GM21528 (cell line): ENCODE results near the gene CHST5.

Experiments
- ATAC-seq: cut with Tn5 transposase; IDR thresholded peaks from one replicate; pipeline ENCODE4 v1.9.1; 2021; ENCODE audit warnings: mild to moderate bottlenecking, moderate library complexity; ENCODE audit not compliant: unreplicated experiment, low FRiP score

The CHST5 gene

DNA sequence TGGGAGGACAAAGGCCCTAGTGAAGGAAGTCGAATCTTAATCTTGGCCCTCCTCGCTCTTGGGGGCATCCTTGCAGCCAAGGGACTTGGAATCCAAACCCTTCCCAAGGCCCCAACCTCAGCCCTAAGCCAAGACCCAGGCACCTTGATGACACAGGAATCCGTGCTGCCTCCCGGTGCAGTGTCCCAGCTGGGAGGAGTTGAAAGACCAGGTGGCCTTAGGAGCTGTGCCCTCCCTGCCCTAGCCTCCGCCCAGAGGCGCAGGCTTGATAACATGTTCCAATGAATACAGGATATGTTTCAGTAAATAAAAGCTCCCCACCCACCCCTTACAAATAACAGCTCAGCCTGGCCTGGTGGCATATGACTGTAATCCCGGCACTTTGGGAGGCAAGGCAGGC, at the start of gene CHST5:
Gene CHST5, minus strand, starts transcription at position 208 of the 400 bp plus-strand sequence. CDS start 5,724 bp downstream, outside the sequence.
- no peak for ATAC-seq

DNA sequence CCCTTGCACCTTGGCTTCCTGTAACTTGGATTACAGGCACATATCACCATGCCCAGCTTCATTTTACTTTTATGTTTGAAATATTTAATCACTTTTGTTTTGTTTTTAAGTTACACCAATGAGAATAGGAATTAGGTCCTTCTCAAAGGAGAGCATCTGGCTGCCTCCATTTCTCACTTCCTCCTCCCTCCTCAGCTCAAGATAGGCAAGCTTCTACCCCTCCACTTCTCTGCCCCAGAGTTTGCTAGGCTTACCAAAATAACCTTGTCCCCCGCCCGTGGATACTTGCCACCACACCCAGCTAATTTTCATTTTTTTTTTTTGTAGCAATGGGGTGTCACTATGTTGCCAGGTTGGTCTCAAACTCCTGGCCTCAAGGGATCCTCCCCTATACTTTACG, 48.2 kb upstream of the CHST5 start:
- peak; percentile 70 for ATAC-seq

DNA sequence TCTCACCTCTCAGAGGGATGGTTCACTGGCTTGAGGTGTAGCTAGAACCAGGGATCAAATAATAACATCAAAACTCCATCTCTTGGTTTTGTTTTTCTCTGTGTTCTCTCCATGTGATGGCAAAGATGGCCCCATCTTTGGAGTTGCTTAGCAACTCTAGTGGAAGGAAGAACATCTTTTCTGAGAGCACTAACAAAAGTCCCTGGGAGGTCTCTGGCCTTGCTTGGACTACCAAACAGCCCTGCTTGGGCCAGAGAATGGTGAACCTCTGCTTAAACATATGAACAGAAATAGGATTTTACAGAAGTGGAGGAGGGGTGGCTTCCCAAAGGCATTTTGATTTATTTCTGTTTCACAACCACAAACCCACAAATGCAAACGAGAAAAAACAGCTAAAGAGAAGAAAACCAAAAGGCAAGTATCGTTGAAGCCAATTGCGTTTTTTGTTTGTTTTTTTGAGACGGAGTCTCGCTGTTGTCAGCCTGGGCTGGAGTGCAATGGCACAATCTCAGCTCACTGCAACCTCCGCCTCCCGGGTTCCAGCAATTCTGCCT, 43.5 kb upstream of the CHST5 start:
- no peak for ATAC-seq

DNA sequence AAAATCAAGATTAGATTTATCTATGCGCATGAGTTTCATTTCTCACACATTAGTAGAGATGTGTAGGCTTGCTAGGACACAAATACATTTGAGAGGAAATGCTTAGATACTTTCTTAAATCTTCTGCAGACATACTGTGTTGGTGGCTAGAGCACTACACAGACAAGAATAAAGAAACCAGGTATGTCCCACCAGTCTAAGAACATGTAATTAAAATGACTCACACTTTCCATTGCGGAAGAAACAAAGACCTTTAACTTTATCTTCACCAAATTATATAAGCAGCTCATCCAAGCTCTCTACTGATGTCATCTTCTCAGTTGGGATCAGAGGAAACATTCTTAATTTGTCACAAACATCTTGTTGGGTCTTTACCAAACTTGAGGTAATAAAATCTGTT, 42.8 kb upstream of the CHST5 start:
- ATAC-seq = no peak

DNA sequence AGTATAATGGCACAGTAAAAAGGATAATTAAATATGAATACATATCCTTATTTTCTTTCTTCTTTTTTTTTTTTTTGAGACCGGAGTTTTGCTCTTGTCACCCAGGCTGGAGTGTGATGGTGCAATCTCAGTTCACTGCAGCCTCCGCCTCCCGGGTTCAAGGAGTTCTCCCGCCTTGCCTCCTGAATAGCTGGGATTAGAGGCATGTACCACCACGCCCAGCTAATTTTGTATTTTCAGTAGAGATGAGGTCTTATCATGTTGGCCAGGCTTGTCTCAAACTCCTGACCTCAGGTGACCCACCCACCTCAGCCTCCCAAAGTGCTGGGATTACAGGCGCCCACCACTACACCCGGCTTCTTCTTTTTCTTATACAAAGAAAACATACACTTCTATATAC, 42.3 kb upstream of the CHST5 start:
- ATAC-seq = no peak

DNA sequence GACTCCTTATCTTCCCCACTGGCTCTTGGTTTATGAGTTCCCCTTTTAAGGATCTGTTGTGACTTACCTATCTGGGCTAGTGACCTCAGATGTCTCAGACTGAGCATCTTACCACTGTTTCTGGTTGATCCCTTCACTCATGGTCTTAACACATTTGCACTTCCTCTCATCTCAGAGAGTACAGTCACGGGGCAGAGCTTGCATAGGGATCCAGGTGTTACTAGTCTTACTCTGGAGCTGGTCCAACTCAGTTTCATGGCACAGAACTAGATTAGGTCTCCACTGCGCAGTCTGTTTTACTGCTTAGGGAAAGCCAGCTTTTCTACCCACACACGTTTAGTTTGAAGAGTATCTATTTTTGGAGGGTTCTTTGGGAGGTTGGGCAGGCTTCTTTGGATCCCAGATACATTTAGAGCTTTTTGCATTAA, 40.5 kb upstream of the CHST5 start:
- ATAC-seq = peak; percentile 49

DNA sequence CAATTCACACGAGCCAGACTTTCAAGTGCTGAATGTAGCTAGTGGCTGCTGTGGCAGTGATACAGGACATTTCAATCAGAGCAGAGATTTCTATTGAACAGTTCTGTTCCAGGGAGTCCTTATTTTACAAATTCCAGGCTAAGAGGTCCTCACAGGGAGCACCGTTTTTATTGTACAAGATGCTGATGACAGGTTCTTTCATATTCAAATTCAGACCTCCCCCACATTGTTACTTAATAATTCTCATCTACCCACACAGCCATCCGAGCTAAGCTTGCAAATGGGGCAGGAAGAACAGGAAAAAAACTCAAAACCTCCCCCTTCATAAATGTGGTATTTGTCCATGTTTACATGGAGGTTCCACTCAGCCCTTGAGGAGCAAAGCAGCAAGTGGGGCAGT, 40.0 kb upstream of the CHST5 start:
- ATAC-seq = no peak

DNA sequence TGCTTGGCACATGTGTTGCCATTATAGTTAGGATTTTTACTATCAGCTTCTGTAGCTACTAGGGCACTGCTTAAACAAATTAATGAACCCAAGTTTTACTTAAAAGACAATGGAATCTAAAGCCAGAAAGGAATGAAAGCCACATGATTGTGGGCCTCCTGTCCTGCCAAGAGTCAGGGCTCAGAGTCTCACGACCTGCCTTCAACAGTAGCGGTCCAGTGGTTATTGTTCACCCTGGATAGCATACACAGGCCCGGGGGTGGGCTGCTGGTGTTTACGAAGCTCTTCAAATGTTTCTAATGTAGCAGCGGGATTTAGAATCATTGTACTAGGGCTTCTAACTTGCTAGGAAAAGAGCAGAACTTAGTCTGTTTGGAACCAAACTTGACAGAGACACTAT, 38.0 kb upstream of the CHST5 start:
- no peak for ATAC-seq

DNA sequence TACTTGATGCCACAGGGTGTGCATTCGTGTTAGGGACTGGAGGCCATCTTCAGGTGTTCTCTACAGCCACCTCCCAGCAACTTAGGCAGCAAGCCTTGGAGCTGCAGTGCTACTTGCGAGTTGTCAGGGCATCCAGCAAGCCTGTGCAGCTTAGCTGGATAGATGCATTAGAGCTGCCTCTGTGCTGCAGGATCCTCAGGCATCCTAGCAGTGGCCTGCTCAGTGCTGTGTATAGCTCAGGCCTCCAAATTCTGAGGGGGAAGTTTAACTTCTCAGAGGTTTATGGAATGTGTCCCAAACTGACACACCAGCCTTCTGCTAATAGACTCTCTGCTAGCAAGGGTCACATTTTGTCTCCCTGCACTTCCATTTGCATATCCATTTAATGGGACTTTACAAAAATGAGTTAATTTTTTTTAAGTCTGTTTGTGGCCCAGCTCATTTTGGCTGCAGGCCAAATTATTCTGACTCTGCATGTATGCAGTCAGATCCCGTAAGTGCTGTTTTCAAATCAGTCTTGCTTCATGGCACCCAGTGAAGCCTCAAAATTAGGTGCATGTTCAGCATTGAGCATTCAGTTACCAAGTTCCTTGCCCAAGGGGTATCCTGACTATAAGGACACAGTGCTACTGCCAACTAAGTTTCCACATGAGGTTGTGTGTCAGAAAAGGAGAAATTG, 37.1 kb upstream of the CHST5 start:
- no peak for ATAC-seq

DNA sequence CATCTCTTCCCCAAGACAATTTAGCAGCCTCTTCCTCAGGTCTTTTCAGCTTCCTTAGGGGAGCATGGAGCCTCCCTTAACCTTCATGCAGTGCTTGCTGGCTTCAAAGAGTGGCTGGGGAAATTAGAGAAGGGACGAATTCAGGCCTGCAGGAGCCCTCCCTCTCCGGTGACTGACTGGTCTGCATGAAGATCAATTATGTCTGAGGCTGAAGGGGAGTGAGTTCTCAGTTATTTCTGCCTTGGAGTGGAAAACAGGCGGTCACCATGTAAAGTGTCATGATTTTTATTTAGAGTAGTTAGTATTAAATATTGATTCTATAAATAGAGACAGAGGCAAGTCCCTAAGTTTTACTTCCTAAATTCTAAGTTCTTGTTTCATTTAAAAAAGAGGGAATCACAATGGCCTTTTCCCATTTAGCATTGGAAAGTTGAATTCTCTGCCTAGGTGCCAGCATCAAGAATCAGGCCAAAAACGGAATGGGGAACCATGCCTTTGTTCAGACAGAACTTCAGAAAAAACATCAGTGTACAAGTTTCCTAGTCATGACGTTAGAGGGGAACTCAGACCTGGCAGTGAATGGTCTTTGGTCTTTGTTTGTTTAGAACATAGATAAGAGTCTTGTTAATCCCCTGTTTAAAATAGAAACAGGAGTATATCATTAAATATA, 34.6 kb upstream of the CHST5 start:
- no peak for ATAC-seq

DNA sequence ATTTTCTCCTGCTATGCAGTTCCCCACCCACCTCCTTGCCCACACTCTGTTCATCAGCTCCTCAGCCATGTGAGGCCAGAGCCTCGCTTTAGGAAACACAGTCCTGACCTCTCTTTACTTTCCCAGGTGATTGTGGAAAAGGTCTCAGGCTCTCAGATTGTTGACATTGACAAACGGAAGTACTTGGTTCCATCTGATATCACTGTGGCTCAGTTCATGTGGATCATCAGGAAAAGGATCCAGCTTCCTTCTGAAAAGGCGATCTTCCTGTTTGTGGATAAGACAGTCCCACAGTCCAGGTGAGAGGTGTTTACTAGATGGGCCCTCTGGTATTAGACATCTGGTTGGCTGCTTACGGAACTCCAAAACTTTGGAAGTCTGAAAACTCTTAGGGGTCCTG, 32.0 kb upstream of the CHST5 start:
- ATAC-seq = no peak

DNA sequence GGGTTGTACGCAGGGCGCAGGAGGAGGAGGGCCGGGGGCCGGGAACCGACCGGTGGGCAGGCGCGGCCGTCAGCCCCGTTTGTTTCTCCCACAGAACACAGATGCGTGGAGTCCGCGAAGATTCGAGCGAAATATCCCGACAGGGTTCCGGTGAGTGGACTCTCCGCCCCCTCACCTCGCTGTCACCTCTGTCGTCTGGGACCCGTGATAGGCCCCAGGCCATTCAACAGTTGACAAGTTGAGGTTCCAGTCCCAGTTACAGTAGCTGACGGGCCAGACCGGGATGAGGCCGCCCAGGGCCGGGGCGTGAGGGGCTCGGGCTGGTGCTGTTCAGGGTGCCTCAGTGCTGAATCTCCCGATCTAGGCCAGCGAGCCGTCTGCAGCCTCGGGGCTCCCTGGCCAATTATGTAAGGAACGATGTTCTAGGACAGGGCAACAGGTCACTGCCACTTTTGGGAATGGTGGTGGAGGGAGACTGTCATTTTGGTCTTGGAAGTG, 30.9 kb upstream of the CHST5 start:
- ATAC-seq = peak; percentile 9

DNA sequence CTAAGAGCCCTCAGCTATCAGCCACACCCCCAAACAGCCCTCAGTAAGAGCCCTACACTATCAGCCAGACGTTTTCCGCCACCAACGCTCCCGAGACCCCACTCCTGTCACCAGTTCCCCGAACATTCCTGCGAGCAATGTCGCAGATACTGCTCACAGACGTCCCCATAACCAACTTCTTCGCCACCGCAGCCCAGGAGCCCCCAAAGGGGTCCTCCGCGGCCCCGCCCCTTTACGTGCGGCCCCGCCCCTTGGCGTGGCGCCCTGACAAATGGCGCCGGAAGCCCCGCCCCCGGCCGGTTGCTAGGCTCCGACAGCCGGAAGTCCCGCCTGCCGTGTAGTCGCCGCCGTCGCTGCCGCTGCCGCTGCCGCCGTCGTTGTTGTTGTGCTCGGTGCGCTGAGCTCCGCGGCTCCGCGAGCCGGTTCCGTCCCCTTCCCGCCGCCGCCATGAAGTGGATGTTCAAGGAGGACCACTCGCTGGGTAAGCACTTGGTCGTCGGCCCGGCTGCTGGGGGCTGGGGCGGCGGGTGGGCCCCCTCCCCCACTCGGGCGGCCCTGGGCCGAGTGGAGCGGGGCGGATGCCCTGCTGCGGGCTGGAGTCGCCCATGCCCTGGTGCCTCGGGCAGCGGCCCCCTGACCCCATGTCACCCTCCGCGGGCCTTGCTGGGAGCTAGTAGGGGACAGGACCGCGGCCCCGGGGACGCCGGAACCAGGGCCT, 30.3 kb upstream of the CHST5 start, which contains the start of gene GABARAPL2:
Gene GABARAPL2, plus strand, starts transcription at position 340 of the 718 bp plus-strand sequence. Its CDS starts 108 bp downstream, at position 448.
- peak; percentile 78 for ATAC-seq

DNA sequence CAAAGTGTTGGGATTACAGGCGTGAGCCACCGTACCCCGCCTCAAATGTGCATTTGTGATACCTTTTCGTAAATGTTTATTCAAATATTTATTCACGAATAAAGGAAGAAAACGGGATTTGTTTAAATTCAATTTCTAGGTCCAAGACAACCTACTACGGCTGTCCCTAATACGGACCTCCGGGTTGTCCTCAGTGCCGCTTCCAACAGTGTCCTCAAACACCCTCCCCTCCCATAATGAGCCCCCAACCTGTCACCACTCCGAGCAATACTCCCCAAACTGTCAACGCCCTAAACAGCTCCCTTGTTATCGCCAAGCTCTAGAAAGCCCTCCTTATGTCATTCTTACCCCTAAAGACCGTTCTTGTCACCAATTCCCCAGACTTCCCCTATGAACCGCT, 29.7 kb upstream of the CHST5 start:
- ATAC-seq = peak; percentile 16

DNA sequence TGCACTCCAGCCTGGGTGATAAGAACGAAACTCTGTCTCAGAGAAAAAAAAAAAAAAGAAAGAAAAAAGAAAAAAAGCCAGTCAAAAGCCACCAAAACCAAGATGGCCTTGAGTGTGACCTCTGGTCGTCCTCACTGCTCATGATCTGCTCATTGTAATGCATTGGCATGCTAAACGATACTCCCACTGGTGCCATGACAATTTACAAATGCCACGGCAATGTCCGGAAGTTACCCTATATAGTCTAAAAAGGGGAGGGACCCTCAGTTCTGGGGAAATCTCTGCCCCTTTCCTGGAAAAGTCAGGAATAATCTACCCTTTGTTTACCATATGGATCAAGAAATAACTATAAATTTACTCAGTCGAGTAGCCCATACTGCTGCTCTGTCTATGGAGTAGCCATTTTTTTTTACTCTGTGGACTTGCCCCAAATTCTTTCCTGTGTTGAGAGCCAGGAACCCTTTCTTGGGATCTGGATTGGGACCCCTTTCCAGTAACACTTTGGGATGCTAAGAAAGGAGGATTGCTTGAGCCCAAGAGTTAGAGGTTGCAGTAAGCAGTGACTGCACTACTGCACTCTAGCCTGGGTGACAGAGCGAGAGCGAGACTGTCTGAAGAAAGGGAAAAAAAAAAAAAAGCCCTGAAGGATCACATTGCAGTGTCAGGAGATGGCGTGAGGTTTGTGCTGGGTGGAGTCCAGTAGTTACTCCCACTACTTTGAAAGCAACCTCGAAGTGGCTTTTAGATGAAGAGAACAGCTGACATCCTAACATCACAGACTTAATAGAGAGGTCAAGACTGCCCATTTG, 23.9 kb upstream of the CHST5 start:
- no peak for ATAC-seq

DNA sequence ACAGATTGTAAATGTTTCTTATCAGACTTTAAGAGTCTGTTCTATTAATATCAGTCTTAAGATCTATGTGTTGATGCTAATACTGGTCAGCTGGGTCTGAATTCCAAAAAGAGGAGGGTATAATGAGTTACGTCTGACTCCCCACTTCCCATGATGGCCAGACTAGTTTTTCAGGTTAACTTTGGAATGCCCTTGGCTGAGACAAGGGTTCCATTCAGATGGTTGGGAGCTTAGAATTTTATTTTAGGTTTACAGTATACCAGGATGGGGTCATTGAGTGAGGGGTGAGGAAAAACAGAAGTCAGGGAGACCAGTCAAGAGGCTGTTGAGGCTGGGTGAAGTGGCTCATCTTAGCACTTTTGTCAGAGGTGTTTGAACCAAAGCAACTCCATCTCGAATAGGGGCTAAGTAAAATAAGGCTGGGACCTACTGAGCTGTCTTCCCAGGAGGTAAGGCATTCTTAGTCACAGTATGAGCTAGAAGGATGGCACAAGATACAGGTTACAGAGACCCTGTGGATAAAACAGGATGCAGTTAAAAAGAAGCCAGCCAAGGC, 23.0 kb upstream of the CHST5 start:
- ATAC-seq = no peak

DNA sequence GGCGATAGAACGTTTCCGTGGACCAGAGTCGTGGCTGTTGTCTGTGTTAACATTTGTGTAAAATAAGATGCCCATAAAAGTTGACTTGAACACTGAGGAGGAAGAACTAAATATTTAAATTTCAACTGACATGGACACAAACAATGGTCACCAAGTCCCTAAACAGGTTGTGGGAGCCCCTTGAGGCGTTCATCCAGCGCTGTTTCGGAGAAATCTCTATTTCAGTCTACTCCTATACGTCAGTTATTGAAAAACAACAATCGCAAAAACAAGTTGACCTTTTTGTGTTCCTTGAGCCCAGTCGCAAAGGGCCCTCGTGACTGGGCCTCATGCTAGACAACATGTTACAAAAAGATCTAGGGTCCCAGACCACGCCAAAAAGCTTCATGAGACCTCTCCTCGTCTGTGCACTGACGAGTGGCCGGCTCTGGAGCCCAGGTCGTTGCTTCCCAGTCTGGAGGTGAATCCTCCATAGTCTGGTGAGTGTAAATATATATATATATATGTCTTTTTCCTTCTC, 20.6 kb upstream of the CHST5 start:
- no peak for ATAC-seq

DNA sequence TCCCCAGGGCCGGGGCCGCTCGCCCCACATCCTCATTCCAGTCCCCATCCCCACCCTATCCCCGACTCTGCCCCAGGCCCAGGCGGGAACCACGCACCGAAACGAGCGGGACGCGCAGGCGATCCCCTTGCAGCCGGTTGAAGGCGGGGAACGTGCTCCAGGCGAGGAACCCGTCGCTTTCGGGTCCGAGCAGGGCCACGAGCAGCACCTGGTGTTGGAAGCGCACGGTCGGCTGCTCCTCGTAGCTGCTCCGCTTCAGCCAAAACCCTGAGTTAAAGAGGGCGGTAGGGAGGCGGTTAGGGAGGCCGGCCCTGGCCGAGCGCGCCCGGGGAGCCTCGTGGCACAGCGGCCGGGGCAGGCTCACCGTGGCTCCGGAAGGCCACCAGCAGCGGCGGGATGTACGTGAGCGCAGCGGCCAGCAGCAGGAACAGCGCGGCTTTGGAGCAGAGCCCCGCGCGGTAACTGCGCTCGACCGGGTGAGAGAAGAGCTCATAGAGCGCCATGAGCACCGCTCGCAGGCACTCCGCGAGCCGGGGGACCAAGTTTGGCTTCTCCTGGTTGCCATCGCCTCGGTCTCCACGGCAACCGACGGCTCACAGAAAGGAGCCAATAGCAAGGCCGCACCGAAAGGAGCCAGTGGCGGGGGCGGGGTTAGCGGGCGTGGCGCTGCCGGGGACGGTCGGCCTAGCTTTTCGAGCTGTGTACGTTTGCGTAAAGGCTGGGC, 20.0 kb upstream of the CHST5 start, which contains the start of gene TMEM231:
Gene TMEM231, minus strand, starts transcription at position 546 of the 724 bp plus-strand sequence. Its CDS starts 43 bp downstream, at position 503.
- ATAC-seq = peak; percentile 96

DNA sequence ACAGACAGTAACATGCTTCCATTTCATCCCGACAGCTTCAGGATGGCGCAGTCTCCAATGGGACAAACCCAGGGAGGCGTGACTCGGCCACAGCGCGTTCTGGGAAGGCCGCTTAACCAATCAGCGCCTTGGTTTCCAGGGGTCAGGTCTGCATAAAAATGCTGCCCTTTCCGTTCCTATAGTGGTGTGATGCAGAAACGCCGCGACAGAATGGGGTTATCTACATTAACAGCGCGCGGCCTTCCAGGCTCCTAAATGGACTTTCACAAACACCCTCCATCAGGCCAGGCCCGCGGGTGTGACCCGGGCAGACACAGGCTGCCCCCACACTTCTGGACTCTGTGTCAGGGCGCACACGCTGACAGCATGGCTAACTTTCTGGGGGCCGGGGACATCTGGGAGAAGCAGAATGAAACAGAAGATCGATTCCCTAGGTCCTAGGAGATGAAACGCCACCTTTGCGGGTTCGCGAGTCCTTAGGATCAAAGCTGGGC, 19.4 kb upstream of the CHST5 start:
- ATAC-seq = peak; percentile 28
